Measurements from ENCODE around the gene SEZ6L2.

DNA sequence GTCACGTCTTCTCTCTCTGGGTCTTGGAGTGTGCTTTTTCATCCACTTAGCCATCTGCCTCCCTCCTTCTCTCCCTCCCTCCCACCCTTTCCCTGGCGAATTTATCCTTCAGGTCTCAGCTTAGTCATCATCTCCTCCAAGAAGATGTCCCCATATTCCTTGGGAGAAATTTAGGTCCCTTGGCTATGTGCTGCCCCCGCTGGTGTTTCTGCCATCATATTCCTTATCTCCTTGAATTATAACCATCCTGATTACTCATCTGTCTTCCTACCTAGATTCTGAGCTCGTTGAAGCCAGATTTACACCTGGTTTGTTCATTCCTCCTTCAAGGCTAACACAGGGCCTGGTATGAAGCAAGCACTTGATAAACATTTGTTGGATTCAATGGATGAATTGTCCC is 5.0 kb downstream of the SEZ6L2 start:
- TF ChIP-seq, protein P1, sequence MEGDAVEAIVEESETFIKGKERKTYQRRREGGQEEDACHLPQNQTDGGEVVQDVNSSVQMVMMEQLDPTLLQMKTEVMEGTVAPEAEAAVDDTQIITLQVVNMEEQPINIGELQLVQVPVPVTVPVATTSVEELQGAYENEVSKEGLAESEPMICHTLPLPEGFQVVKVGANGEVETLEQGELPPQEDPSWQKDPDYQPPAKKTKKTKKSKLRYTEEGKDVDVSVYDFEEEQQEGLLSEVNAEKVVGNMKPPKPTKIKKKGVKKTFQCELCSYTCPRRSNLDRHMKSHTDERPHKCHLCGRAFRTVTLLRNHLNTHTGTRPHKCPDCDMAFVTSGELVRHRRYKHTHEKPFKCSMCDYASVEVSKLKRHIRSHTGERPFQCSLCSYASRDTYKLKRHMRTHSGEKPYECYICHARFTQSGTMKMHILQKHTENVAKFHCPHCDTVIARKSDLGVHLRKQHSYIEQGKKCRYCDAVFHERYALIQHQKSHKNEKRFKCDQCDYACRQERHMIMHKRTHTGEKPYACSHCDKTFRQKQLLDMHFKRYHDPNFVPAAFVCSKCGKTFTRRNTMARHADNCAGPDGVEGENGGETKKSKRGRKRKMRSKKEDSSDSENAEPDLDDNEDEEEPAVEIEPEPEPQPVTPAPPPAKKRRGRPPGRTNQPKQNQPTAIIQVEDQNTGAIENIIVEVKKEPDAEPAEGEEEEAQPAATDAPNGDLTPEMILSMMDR (IDR thresholded peaks at IDR 0.05; ENCODE audit: low read depth, low read length), result no peak
- no peak for TF ChIP-seq EZH2phosphoT487 (IDR thresholded peaks at IDR 0.05; ENCODE audit: low read depth)
